NCI-H748 treated with DMSO at 0.1 percent for 48 hours (cell line): ENCODE data around the gene MB21D2.
"Not testable (repeated sequence)": the region's sequence is repeated elsewhere in the genome, so short reads cannot be mapped to it uniquely, and the experiment has no call there.

Experiments used
- DNase-seq: peaks from one replicate; lab custom pipeline; 2025; lab: John Stamatoyannopoulos, UW

MB21D2 gene

DNA sequence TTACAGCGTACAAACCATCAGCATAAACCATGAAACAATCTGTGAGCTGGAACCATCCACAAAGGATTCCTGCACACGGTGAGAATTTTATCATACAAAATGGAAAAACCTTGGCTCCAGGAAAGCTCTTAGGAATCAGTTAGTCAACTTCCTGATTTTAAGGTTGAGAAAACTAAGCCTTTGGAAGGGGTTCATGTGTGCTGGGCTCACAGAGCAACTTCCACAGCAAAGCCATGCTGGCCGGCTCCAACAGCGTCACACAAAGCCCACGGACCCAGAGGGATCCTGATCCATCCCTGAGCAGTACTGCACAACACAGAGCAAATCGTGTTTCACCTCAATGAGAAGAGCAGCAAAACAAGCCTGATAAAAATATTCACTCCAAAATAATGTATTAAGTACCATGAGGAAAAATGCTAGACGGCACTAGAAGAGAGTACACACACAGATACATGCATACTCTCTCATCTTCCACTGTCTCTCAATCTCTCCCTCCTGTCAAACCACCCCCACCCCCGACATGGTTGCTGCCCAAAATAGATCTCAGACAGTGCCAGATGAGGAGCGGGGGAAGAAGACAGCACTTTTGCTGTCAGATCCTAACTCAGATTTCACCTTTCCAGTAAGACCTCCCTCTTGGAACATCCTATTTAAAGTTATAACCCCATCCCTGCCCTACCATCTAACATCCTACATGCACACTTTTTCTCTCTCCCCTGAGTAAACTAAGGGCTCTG lies 58.6 kb downstream of the MB21D2 start:
- no peak for DNase-seq

DNA sequence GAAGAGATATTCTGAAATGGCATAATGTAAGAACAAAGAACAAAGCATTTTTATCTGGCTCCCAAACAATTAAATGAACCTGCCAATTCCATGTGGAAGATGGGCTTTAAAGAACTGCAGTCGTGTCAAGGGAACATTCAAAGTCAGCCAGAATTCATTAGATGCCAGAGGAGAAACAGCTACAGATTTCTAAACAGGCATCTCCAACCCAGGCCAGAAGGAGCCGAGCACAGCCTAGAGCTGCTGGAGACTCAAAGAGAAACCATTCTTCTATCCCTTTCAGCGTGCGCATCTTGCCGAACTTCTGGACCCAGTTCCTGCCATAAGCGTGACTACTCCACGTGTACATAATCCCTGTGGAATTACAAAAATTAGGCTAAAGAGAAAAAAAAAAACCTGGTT lies 60.4 kb downstream of the MB21D2 start:
- no peak for DNase-seq

GRCh38 chr3:192855434-192855833 lies 62.2 kb downstream of the MB21D2 start:
- DNase-seq: no peak

GRCh38 chr3:192851821-192852372 lies 65.8 kb downstream of the MB21D2 start:
- DNase-seq: peak; percentile 76

GRCh38 chr3:192850451-192850981 lies 67.1 kb downstream of the MB21D2 start:
- DNase-seq: no peak

DNA sequence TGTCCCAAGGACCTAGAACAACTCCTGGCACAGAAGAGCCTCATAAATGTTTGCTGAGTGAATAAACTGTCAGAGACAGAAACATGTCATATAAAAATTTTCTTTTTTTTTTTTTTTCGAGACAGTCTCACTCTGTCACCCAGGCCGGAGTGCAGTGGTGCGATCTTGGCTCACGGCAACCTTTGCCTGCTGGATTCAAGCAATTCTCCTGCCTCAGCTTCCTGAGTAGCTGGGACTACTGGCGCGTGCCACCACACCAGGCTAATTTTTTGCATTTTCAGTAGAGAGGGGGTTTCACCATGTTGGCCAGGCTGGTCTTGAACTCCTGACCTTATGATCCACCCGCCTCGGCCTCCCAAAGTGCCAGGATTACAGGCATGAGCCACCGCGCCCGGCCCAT lies 67.8 kb downstream of the MB21D2 start:
- DNase-seq: not testable (repeated sequence)

- DNase-seq: no peak
These were observed 69.1 kb downstream of the MB21D2 start for GRCh38 chr3:192848371-192849233.

- no peak for DNase-seq
These were observed 69.7 kb downstream of the MB21D2 start for GRCh38 chr3:192847941-192848340.

GRCh38 chr3:192845526-192845855 lies 72.2 kb downstream of the MB21D2 start:
- no peak for DNase-seq

DNA sequence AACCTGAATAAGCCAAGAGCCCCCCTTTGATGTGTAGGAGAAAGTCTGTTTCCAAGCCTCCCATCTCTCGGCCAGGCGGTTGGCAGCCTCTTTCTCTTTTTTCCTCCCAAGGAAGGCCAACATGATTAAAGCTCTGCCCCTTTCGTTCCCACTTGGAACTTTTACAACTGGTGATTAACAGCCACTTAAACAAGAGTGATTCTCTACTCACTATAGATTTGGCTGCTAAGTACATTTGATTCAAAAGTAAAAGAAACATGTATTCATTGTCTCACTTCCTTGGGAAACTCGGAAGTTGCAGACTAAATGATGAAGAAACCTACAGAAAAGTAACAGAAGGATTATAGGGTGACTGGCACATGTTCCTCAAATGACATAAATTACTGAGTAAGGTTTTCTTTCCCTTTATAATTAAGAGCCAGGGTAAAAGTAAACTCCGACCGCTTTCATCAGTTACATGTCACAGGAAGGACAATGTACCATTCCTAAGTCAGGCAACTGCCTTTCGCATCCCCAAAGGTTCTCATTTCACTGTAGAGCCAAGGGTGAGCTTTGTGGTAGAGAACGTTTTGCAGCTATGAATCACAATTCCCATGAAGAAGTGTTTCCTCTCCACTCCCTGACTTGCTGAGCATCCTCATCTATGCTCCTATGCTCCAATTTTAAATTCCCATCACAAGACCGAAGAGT lies 72.7 kb downstream of the MB21D2 start:
- DNase-seq: no peak

DNA sequence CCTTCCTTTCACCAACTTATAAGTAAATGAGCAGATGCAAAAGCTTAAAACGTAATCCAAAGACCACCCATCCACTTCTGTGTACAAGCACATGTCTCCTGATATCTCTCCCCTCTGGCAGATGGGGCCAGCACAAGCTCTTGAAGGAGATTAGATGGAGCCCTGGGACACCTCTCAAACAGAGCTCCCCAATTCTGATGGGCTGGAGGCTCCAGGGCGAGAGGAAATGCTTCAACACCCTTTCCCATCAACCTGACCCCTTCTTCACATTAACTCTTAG lies 73.2 kb downstream of the MB21D2 start:
- DNase-seq: no peak

DNA sequence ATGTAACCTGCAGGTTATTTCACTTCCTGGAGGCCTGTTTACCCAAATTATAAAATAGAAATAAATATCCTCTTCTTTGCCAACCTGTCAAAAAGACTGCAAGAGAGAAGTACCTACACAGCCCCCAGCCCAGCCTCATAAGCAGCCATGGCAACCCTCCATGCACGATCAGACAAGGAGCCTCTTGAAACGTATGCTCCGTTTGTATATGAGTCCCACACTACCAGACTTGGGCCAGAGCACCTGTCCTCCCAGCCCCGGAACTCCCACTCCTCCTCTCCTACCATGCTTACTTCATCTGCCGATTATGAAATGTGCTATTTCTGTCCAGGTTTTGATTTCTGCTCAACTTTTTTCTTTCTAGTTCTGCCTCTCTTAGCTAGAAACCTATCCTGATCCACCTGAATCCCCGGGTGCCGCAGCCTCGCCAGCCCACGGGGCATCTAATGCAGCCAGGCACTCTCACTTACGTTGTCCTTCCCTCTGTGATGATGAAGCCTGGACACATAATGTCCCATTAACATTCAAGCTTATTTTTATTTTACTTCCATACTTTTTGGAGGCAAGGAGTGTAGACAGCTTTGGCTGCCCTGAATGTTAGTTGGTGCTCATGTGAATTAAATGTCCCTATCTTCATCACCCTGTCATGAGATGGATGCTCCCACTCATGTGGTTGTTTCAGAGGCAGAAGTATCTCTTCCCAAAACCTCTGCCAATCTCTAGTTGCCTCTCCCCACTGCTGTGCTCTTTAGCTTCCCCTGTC lies 73.8 kb downstream of the MB21D2 start:
- DNase-seq: no peak

DNA sequence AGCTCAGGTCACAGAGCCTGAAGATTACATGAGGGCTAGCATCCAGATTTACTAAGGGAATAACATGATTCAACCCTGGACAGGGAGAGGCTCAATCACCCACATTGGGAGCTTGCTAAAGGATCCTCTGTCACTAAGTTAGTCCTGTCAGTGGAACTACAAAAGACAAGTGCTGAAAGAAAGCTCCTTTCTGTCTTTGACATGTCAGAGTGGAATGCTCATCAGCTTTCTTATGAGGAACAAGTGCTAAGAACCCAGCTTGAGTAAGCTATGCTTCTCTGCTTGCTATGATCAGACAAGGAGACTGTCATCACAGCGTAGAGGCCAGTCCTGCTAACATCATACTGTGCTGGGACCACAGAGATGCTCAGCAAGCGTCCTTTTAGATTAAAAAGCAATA lies 74.5 kb downstream of the MB21D2 start:
- DNase-seq: no peak

GRCh38 chr3:192842711-192843110 lies 74.9 kb downstream of the MB21D2 start:
- DNase-seq: no peak

DNA sequence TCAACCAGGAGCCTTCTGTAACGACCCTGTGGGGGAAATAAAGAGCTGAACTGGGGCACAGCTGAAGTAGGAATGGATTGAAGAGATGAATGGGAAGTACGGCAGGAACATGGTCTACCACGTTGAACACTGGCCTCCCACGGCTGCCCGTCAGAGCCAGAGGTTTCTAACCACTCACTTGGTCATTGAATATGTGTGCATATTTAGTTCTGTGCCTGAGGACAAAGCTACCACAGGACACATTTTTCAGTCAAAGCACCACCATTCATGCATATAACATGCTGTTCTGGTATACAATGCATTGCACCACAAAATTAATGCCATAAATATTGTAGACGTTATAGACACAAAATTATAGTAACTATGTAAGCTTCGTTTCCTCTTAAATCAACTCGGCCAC lies 75.5 kb downstream of the MB21D2 start:
- no peak for DNase-seq

GRCh38 chr3:192841428-192841827 lies 76.2 kb downstream of the MB21D2 start:
- no peak for DNase-seq

GRCh38 chr3:192840143-192840836 lies 77.4 kb downstream of the MB21D2 start:
- no peak for DNase-seq

- no peak for DNase-seq
These were observed 81.5 kb downstream of the MB21D2 start for GRCh38 chr3:192835818-192836815.

DNA sequence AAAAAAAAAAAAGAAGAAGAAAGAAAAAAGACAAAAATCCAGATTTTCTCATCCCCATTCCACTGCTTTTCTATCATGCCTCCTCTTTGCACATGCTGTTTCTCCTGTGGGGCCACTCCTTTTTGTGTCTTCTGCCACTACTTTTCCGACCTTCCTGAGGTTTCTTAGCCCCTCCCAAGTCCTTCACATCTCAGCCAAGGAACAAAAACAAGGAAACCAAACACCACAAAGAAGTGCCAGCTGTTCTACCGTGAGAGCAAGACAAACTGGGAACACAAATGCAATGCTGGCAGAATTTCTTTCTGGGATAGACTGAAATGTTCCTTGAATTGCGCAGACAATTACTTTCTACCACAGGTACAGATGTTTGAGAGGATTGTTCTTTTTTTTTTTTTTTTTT lies 83.2 kb downstream of the MB21D2 start:
- DNase-seq: no peak
